Loucy (cell line): Measurements from ENCODE around the gene FUT7.

ENCODE experiments used
- H2AFZ ChIP-seq: fragments of 200-600 bp; sonication (generic); 2 replicates; pipeline ENCODE4 v1.6.0; 2016; ENCODE audit warnings: antibody characterized with exemption, mild to moderate bottlenecking, low read length, moderate library complexity
- H3F3A ChIP-seq: fragments of 200-600 bp; 2 replicates; pipeline ENCODE4 v1.6.0; 2016; ENCODE audit warnings: antibody characterized with exemption, low read depth, mild to moderate bottlenecking
- H3K27me3 ChIP-seq: fragments of 200-600 bp; sonication (generic); 2 replicates; pipeline ENCODE4 v1.6.1; 2014; ENCODE audit warnings: low read length, mild to moderate bottlenecking; ENCODE audit not compliant: insufficient read depth, poor library complexity, severe bottlenecking
- H3K36me3 ChIP-seq: fragments of 200-600 bp; sonication (generic); 2 replicates; pipeline ENCODE4 v1.6.1; 2016; ENCODE audit warnings: low read length; ENCODE audit not compliant: insufficient read depth
- H3K4me1 ChIP-seq: fragments of 200-600 bp; sonication (generic); 2 replicates; pipeline ENCODE4 v1.5.1; 2014; ENCODE audit warnings: low read length, mild to moderate bottlenecking; ENCODE audit not compliant: insufficient read depth, poor library complexity, severe bottlenecking
- H3K4me2 ChIP-seq: fragments of 200-600 bp; sonication (generic); 2 replicates; pipeline ENCODE4 v1.6.0; 2014; ENCODE audit warnings: antibody characterized with exemption, low read length, low read depth, mild to moderate bottlenecking; ENCODE audit not compliant: poor library complexity, severe bottlenecking
- H3K4me3 ChIP-seq: fragments of 200-600 bp; sonication (generic); 2 replicates; pipeline ENCODE4 v1.5.1; 2014; ENCODE audit warnings: low read length, mild to moderate bottlenecking, mixed read lengths; ENCODE audit not compliant: poor library complexity, severe bottlenecking
- H3K79me2 ChIP-seq: fragments of 200-600 bp; sonication (generic); 2 replicates; pipeline ENCODE4 v1.6.1; 2014; ENCODE audit warnings: low read length; ENCODE audit not compliant: insufficient read depth
- H3K9ac ChIP-seq: fragments of 200-600 bp; sonication (generic); 2 replicates; pipeline ENCODE4 v1.6.0; 2014; ENCODE audit warnings: mild to moderate bottlenecking, low read depth, low read length, moderate library complexity; ENCODE audit not compliant: poor library complexity, severe bottlenecking
- H3K9me2 ChIP-seq: fragments of 200-600 bp; sonication (generic); replicated peaks from 2 replicates; pipeline ENCODE4 v1.6.1; 2016; ENCODE audit warnings: low read depth, low read length, mixed read lengths
- H3K9me3 ChIP-seq: fragments of 200-600 bp; sonication (generic); 2 replicates; pipeline ENCODE4 v1.6.1; 2014; ENCODE audit warnings: mild to moderate bottlenecking, antibody characterized with exemption, low read length, low read depth; ENCODE audit not compliant: insufficient read depth
- H4K20me1 ChIP-seq: fragments of 200-600 bp; sonication (generic); 2 replicates; pipeline ENCODE4 v1.6.0; 2014; ENCODE audit warnings: antibody characterized with exemption, low read length, mild to moderate bottlenecking; ENCODE audit not compliant: insufficient read depth, poor library complexity, severe bottlenecking
- CTCF ChIP-seq: fragments of 200-600 bp; sonication (generic); conservative IDR thresholded peaks from 2 replicates; pipeline ENCODE4 v1.5.1; 2014; ENCODE audit warnings: mild to moderate bottlenecking, antibody characterized with exemption, low read length
- EZH2phosphoT487 ChIP-seq: fragments of 200-600 bp; IDR thresholded peaks from 2 replicates; pipeline ENCODE4 v1.6.1; 2018; ENCODE audit warnings: antibody characterized with exemption, mild to moderate bottlenecking, moderate library complexity, borderline replicate concordance

FUT7 gene

GRCh38 chr9:137076636-137077009 lies 44.7 kb upstream of the FUT7 start:
- Histone ChIP-seq H3K4me2 (peak overlapping the region; percentile 18), H3F3A (no peaks in the 10 kb centered on the region), H3K9me3 (no peaks in the 10 kb centered on the region), H3K79me2 (peaks cover 6% of the 10 kb centered on the region; the same call in 1 of the 2 replicates), H3K27me3 (no peaks in the 10 kb centered on the region), H3K36me3 (no peaks in the 10 kb centered on the region), H3K4me1 (no peaks in the 10 kb centered on the region), H4K20me1 (peaks cover 5% of the 10 kb centered on the region), H3K4me3 (no peak overlapping the region), H3K9ac (peak overlapping the region; percentile 7), H3K9me2 (no peaks in the 10 kb centered on the region), H2AFZ (no peak overlapping the region)
- TF ChIP-seq EZH2phosphoT487 (no peak), CTCF (no peak)

DNA sequence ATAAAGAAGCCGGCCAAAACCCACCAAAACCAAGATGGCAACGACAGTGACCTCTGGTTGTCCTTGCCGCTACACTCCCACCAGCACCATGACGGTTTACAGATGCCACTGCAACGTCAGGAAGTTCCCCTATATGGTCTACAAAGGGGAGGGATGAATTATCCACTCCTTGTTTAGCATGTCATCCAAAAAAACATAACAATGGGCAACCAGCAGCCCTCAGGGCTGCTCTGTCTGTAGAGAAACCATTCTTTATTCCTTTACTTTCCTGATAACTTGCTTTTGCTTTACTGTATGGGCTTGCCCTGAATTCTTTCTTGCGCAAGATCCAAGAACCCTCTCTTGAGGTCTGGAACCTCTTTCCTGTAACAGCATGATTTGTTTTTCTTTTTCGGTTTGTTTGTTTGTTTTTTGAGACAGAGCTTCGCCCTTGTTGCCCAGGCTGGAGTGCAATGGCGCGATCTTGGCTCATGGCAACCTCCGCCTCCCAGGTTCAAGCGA lies 43.4 kb upstream of the FUT7 start:
- Histone ChIP-seq H3K4me1 (peaks cover 10% of the 10 kb centered on the region), H3K9me2 (no peaks in the 10 kb centered on the region), H3F3A (no peaks in the 10 kb centered on the region), H3K36me3 (no peaks in the 10 kb centered on the region), H3K9me3 (no peaks in the 10 kb centered on the region), H4K20me1 (peaks cover 5% of the 10 kb centered on the region), H2AFZ (no peak overlapping the region), H3K4me3 (no peak overlapping the region), H3K9ac (no peak overlapping the region), H3K27me3 (no peaks in the 10 kb centered on the region), H3K4me2 (no peak overlapping the region), H3K79me2 (peaks cover 16% of the 10 kb centered on the region; the same call in 1 of the 2 replicates)
- TF ChIP-seq EZH2phosphoT487 (no peak), CTCF (no peak)

DNA sequence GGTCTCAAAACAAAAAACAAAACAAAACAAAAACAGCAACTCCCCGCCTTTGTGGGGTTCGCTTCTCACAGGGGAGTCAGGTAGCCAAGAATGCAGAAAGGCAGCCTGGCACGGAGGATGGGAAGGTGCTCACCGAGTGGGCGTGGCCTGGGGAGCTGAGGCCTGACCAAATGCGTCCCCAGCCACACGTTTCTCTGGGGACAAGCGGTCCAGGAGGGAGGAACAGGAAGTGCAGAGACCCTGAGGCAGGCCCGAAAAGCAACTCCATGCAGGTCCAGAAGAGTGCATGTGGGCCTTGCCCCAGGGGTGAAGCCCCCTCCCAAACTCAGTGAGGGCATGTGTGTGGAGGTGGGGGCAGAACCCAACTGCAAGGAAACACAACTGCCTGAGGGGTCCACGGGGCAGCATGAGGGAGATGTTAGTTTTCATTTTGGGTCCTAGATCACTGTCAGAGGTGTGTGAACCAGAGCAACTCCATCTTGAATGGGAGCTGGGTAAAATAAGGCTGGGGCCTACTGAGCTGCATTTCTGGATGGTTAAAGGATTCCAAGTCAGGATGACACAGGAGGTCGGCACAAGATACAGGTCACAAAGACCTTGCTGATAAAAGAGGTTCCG lies 42.9 kb upstream of the FUT7 start:
- TF ChIP-seq EZH2phosphoT487 (no peak), CTCF (no peak)
- H3F3A ChIP-seq = no peaks in the 10 kb centered on the region
- H3K9me3 ChIP-seq = no peaks in the 10 kb centered on the region
- H3K4me1 ChIP-seq = peaks cover 10% of the 10 kb centered on the region
- peaks cover 22% of the 10 kb centered on the region for H3K79me2 ChIP-seq
- H4K20me1 ChIP-seq = peaks cover 5% of the 10 kb centered on the region
- H3K4me2 ChIP-seq = no peak overlapping the region
- no peaks in the 10 kb centered on the region for H3K36me3 ChIP-seq
- no peak overlapping the region for H3K4me3 ChIP-seq
- no peak overlapping the region for H2AFZ ChIP-seq
- no peaks in the 10 kb centered on the region for H3K27me3 ChIP-seq
- no peaks in the 10 kb centered on the region for H3K9me2 ChIP-seq
- H3K9ac ChIP-seq = no peak overlapping the region
